Endothelial cell of umbilical vein (primary cell): Measurements from ENCODE around the gene COTL1. TPM values are rescaled to one million over a fixed set of nuclear protein-coding genes. Genes with fewer than 3 reads are reported as not detected.
A peak's percentile ranks its signal among the peaks of the same experiment; 100 is the strongest.

Experiments used
- BruUV-seq: library from RNA; stranded (reverse); fragments of 400-500 nt; replicated peaks from 2 replicates; lab custom pipeline; 2021; lab: Mats Ljungman, UMichigan
- CTCF ChIA-PET: fragments of 300-600, 350-600 bp; sonication (Branson Sonifier 250); formaldehyde crosslinking; loops from one replicate; lab custom pipeline; 2021; ENCODE audit warnings: antibody characterized with exemption, inconsistent platforms; lab: Charles Lee
- POLR2A ChIA-PET: fragments of 300-600, 350-600 bp; sonication (Branson Sonifier 250); formaldehyde crosslinking; loops from one replicate; lab custom pipeline; 2021; ENCODE audit warnings: antibody characterized with exemption, inconsistent platforms; lab: Charles Lee
- DNase-seq: peaks from one replicate; pipeline ENCODE4 v3.0.0-alpha.2; 2011; ENCODE audit warnings: low read depth, low spot score
- FAIRE-seq: peaks from 2 replicates; lab custom pipeline; 2011; peaks lifted over from hg19 to GRCh38; lab: Jason Lieb, UNC
- H2AFZ ChIP-seq: 2 replicates; pipeline ENCODE4 v1.6.0; 2012; ENCODE audit warnings: low read depth, low read length, control low read depth, inconsistent platforms
- H3K27ac ChIP-seq: 2 replicates; pipeline ENCODE4 v1.5.1; 2011; ENCODE audit warnings: low read depth, mild to moderate bottlenecking, control low read depth, low read length, moderate library complexity; ENCODE audit not compliant: insufficient read depth
- H3K27me3 ChIP-seq, 2 experiments: 2 replicates each; pipeline versions ENCODE4 v1.6.0 to v1.6.1; 2011; ENCODE audit warnings: low read length in 2 of 2, mixed read lengths in 1 of 2; ENCODE audit not compliant: control insufficient read depth in 2 of 2, insufficient read depth in 2 of 2
- H3K36me3 ChIP-seq, 2 experiments: 2 replicates in 1 of 2; 3 replicates in 1 of 2; pipeline ENCODE4 v1.5.1; 2011; ENCODE audit warnings: low read length in 2 of 2, mild to moderate bottlenecking in 1 of 2, moderate library complexity in 1 of 2; ENCODE audit not compliant: control insufficient read depth in 2 of 2, insufficient read depth in 2 of 2; ENCODE audit errors: extremely low read depth in 1 of 2
- H3K4me1 ChIP-seq: 3 replicates; pipeline ENCODE4 v1.5.1; 2011; ENCODE audit warnings: mild to moderate bottlenecking, low read length; ENCODE audit not compliant: control insufficient read depth, insufficient read depth; ENCODE audit errors: extremely low read depth
- H3K4me2 ChIP-seq: 2 replicates; pipeline ENCODE4 v1.6.1; 2011; ENCODE audit warnings: low read length, control low read depth, mixed read lengths; ENCODE audit not compliant: insufficient read depth
- H3K4me3 ChIP-seq, 3 experiments: fragments of 200-600 bp in 1 of 3; sonication (generic), shearing (Covaris generic) in 1 of 3; replicated peaks in 1 of 3; 2 replicates each; pipeline ENCODE4 v1.5.1; 2011 to 2016; ENCODE audit warnings: control low read depth in 3 of 3, low read length in 3 of 3, mild to moderate bottlenecking in 2 of 3, inconsistent platforms in 1 of 3, low read depth in 1 of 3, moderate library complexity in 1 of 3; ENCODE audit not compliant: insufficient read depth in 1 of 3
- H3K79me2 ChIP-seq: 2 replicates; pipeline ENCODE4 v1.6.0; 2012; ENCODE audit warnings: low read length, inconsistent platforms; ENCODE audit not compliant: control insufficient read depth, insufficient read depth
- H3K9ac ChIP-seq: replicated peaks from 2 replicates; pipeline ENCODE3; 2011; ENCODE audit warnings: low read length, control low read depth; ENCODE audit not compliant: insufficient read depth; ENCODE audit errors: extremely low read depth
- H3K9me1 ChIP-seq: replicated peaks from 3 replicates; pipeline ENCODE4 v1.6.0; 2011; ENCODE audit warnings: mild to moderate bottlenecking, low read length; ENCODE audit not compliant: control insufficient read depth, insufficient read depth; ENCODE audit errors: extremely low read depth
- H3K9me3 ChIP-seq: replicated peaks from 2 replicates; pipeline ENCODE4 v1.5.1; 2012; ENCODE audit warnings: low read length, inconsistent platforms; ENCODE audit not compliant: control insufficient read depth, insufficient read depth
- H4K20me1 ChIP-seq: replicated peaks from 2 replicates; pipeline ENCODE3; 2011; ENCODE audit warnings: mild to moderate bottlenecking, low read length; ENCODE audit not compliant: control insufficient read depth, insufficient read depth; ENCODE audit errors: extremely low read depth
- CTCF ChIP-seq, 2 donors: IDR thresholded peaks; 1 replicate in 1 of 2; 2 replicates in 1 of 2; pipeline ENCODE4 v1.5.1; 2011; ENCODE audit warnings: low read length in 2 of 2, mild to moderate bottlenecking in 2 of 2, moderate library complexity in 2 of 2, control low read depth in 1 of 2, inconsistent platforms in 1 of 2, low read depth in 1 of 2; ENCODE audit not compliant: insufficient read depth in 1 of 2; ENCODE audit errors: extremely low read depth in 1 of 2
- EZH2 ChIP-seq: IDR thresholded peaks from 2 replicates; pipeline ENCODE4 v1.6.1; 2012; ENCODE audit warnings: borderline replicate concordance, low read depth, mild to moderate bottlenecking, moderate library complexity, low read length, inconsistent platforms; ENCODE audit not compliant: severe bottlenecking
- FOS ChIP-seq: IDR thresholded peaks from 2 replicates; pipeline ENCODE4 v1.6.1; 2011; ENCODE audit warnings: mild to moderate bottlenecking, low read length, moderate library complexity, borderline replicate concordance; ENCODE audit not compliant: insufficient read depth
- GATA2 ChIP-seq: IDR thresholded peaks from 2 replicates; pipeline ENCODE4 v1.7.0; 2011; ENCODE audit warnings: low read depth, mild to moderate bottlenecking, moderate library complexity, mixed read lengths, low read length; ENCODE audit not compliant: insufficient read length, insufficient read depth
- JUN ChIP-seq: IDR thresholded peaks from 2 replicates; pipeline ENCODE4 v1.6.1; 2011; ENCODE audit warnings: borderline replicate concordance, low read depth; ENCODE audit not compliant: insufficient read length, insufficient read depth
- MYC ChIP-seq: IDR thresholded peaks from one replicate; pipeline ENCODE4 v1.6.1; 2011; ENCODE audit warnings: mild to moderate bottlenecking, low read depth, low read length
- POLR2A ChIP-seq: IDR thresholded peaks from 2 replicates; pipeline ENCODE4 v1.6.1; 2012; ENCODE audit warnings: low read depth, mild to moderate bottlenecking, control low read depth, low read length
- POLR2AphosphoS5 ChIP-seq: IDR thresholded peaks from 2 replicates; pipeline ENCODE4 v1.6.1; 2012; ENCODE audit warnings: low read depth, mild to moderate bottlenecking, control low read depth, low read length, moderate library complexity; ENCODE audit not compliant: insufficient read depth
- dilution Hi-C: fragments of 300-500 bp; cut with MboI; formaldehyde crosslinking; loops from one replicate; pipeline ENCODE4 v1.15.0; 2019; ENCODE audit warnings: low sequenced_read_pairs; ENCODE audit not compliant: extremely low pct_ligation_motif_present
- intact Hi-C: fragments of 100-400 bp; cut with micrococcal nuclease; formaldehyde crosslinking; loops from one replicate; pipeline ENCODE4 v1.10.0; 2022
- polyA plus RNA-seq, 4 experiments: library from polyadenylated mRNA; depleted of rRNA in 3 of 4; stranded (reverse) in 3 of 4; unstranded in 1 of 4; fragments of >200 nt; gene quantifications; 2 replicates each; pipeline versions ENCODE4 v1.2.1 to v1.2.3, GENCODE V29; 2011 to 2012; ENCODE audit warnings: missing spikeins in 1 of 4
- total RNA-seq: library from RNA; stranded (reverse); gene quantifications from 2 replicates; pipeline ENCODE4 v1.2.3, GENCODE V29; 2021
- TF ChIP-seq, protein P1 (sequence below): IDR thresholded peaks from 2 replicates; pipeline ENCODE4 v1.6.1; 2011; ENCODE audit not compliant: insufficient read depth, insufficient read length

The COTL1 gene
- total and polyA plus RNA-seq, 2 donors (not counting 3 experiments of a cell fraction or from before 2014, with no cell fraction given): 90.0 to 200 TPM

DNA sequence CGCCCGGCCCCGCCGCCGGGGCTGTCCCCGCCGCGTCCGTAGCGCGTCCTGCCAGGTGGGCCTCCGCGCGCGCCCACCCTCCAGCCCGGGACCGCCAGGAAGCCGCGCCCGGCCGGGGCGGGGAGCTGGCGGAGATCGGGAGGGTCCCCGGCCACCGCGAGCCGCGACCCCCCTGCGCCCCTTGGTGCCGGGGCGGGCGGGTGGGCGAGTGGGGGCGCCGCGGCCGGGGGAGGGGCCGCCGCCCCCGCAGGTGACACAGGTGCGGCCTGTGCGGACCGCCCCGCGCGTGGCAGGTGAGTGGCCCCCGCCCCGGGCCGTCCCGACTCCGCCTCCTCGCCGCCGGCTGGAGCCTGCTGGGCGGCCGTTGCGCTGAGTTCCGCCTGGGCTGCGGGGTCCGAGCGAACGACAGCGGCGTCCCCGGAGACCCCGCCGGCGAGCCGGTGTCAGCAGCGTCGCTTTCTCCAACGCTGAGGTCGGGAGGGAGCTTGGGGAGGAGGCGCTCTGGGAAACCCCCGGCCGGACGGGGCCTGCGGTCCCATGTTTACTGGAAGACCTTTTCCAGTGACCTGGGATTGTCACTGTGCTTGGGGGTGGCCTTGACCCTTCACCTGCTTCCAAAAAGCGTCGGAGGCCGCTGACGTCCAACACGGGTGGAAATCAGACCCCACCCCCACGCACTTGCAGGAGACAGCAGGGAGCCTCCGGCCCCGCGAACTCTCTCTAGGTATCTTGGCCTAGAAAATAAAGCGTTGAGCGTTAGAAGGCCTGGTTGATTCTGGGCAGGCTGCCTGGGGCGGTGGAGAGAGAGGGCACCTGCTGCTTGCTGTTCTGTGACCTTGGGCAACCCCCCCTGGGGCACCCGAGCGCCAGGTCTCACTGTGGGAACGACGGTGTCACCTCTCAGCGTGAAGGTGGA lies 31.0 kb upstream of the COTL1 start:
- POLR2A ChIA-PET: no interaction called here
- no peak overlapping the region for H3K27ac ChIP-seq

More for the DNA sequence above, 31.0 kb upstream of the COTL1 start:
- CTCF ChIA-PET: interaction anchor here (0.6 to 2.0 kb wide), 13 partner anchors 9 to 322 kb away, joined by 3 to 15 read pairs (median 3); no protein-coding TSS in a partner anchor
- H3K4me3 ChIP-seq: peak overlapping the region; percentile 10 to 65 (median 37)
- peaks cover 0 to 7% of the 10 kb centered on the region in 2 experiments for H3K36me3 ChIP-seq
- H3K79me2 ChIP-seq: no peaks in the 10 kb centered on the region
- dilution Hi-C loops (no loop called here), intact Hi-C loops (loop anchor here (2.0 kb wide), 1 partner anchor 26 kb away; no protein-coding TSS in a partner anchor)
- FAIRE-seq: no peak
- no peak for TF ChIP-seq CTCF (IDR thresholded peaks at IDR 0.05; ENCODE audit: extremely low read depth in 1 of 2, insufficient read depth in 1 of 2, low read depth in 1 of 2, low read length in 2 of 2)
- TF ChIP-seq POLR2A: no peak
- TF ChIP-seq JUN: no peak
- no peak for TF ChIP-seq EZH2
- TF ChIP-seq, protein P1, sequence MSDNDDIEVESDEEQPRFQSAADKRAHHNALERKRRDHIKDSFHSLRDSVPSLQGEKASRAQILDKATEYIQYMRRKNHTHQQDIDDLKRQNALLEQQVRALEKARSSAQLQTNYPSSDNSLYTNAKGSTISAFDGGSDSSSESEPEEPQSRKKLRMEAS: no peak
- TF ChIP-seq FOS: no peak
- TF ChIP-seq POLR2AphosphoS5: no peak
- no peak for TF ChIP-seq GATA2
- TF ChIP-seq MYC: no peak
- H3K9ac ChIP-seq: peak overlapping the region; percentile 43
- H3K4me2 ChIP-seq: peak overlapping the region; percentile 41
- H2AFZ ChIP-seq: peak overlapping the region; percentile 36
- H3K27me3 ChIP-seq: peaks cover 3% of the 10 kb centered on the region in 2 experiments
- H3K4me1 ChIP-seq: peaks cover 9% of the 10 kb centered on the region
- DNase-seq: no peak
- no peaks in the 10 kb centered on the region for H3K9me1 ChIP-seq
- no peaks in the 10 kb centered on the region for H3K9me3 ChIP-seq
- H4K20me1 ChIP-seq: no peaks in the 10 kb centered on the region
- BruUV-seq: no TSS peak
